Kidney glomerular epithelial cell (primary cell): Measurements from ENCODE around the gene HAPSTR1.
A peak's percentile ranks its signal among the peaks of the same experiment; 100 is the strongest.

Experiments
- DNase-seq: peaks from one replicate; lab custom pipeline; 2025; lab: John Stamatoyannopoulos, UW

HAPSTR1 gene

DNA sequence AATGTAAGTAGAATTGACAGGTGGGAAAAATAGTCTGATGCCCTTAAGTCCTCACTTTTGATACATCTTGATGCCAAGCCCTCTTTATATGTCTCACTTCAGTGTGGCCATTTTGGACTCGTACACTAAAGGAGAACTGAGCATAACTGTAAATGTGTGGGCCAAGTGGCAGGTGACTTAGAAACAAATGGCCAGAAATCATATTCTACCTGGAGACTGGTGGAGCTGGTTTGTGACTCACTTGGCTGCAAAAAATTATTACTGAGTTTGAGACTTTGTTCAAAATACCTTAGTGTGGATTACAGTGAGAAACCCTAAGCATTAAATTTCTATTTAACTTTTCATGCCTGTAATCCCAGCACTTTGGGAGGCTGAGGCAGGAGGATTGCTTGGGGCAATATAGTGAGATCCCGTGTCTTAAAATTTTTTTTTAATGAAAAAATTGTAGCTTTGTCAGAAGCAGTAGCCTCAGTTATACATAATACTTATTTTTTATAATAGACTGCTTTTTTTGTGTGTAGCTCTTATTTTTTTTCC, 5.0 kb downstream of the HAPSTR1 start:
- DNase-seq: no peak

DNA sequence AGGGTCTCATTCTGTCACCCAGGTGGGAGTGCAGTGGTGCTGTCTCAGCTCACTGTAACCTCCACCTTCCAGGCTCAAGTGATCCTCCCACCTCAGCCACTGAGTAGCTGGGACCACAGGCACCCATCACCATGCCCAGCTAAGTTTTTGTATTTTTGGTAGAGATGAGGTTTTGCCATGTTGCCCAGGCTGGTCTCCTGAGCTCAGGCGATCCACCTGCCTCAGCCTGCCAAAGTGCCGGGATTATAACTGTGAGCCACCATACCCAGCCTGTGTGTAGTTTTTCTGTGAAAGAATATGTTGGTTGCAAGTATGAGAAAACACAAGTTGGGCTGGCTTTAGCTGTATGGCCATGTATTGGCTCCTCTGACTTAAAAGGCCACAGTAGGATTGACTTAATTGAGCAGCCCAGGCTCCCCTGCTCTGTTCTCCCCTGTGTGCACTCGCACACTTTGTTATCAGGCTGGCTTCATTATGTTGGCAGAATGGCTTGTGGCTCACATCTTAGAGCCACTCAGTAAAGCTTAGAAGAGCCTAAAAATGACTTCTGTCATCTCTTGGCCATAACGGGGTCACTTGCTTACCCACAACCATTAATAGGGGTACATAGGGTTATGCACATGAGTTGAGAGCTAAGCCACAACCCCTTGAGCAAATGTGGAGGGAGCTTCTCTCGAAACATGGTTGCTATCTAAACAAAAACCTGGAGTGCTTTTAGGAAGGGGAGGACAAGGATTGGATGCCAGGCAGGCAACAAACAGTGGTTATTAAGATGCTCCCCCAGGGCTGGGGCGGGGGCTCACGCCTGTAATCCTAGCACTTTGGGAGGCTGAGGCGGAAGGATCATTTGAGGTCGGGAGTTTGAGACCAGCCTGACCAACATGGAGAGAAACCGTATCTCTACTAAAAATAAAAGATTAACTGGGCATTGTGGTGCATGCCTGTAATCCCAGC, 6.1 kb downstream of the HAPSTR1 start:
- no peak for DNase-seq

DNA sequence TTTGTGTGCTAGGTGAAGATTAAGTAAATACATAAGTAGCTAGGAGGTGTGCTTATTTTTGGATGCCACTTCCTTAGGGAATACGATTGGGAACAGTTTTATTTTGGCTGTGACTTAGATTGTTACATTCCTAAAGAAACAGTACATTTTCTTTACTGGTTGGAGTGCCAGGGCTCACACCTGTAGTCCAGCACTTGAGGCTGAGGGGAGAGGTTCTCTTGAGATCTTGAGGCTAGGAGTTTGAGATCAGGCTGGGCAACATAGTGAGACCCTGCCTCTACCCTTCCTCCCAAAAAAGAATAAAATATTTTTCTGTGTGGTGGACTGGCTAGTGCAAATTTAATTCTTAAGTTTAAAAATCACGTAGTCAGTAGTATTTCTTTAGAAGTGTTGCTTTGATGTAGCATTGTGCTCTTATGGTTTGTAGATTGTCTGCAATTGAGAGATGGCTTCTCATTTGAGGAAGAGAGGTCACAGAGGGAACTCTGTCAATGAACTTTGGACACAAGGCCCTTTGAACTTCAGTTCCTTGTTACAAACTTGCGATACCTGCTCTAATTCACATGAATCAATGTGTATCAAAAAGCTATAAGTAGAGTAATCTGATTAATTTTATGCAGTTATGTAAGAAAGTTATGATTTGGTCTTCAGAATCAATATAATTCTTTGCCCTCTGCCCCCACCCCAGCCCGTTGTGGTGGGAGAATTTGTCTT, 7.1 kb downstream of the HAPSTR1 start:
- no peak for DNase-seq

DNA sequence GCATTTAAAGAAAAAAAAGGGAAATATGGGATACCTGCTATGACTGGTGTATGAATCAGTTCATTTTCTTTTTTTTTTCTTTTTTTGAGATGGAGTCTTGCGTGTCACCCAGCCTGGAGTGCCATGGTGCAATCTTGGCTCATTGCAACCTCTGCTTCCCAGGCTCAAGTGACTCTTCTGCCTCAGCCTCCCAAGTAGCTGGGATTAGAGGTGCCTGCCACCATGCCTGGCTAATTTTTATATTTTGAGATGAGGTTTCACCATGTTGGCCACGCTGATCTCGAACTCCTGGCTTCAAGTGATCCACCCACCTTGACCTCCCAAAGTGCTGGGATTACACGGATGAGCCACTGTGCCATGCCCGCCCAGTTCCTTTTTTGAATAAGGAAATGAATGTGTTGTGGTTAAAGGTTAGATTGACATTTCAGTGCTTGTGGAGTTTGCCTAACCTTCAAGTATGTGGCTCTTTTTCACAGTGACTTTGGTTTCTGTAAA, 7.7 kb downstream of the HAPSTR1 start:
- DNase-seq: no peak

DNA sequence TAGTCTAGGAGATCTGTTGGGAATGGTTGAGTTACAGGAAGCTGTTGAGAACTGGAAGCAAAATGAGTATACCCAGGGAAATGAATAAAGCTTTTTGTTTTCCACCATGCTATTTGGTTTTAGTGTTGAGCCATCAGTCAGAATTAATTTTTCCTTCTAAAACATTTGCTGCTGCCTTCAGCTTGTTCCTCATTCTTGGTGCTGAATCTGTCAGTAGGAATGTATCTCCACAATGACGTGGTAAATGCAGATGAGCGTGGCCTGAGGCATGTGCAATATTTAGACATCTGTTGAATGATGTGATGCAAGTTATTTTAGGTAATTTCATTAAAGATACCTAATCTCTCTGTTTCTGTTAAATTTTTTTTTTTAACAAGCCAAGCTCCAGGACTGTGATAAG, 10.9 kb downstream of the HAPSTR1 start:
- peak; percentile 50 for DNase-seq

DNA sequence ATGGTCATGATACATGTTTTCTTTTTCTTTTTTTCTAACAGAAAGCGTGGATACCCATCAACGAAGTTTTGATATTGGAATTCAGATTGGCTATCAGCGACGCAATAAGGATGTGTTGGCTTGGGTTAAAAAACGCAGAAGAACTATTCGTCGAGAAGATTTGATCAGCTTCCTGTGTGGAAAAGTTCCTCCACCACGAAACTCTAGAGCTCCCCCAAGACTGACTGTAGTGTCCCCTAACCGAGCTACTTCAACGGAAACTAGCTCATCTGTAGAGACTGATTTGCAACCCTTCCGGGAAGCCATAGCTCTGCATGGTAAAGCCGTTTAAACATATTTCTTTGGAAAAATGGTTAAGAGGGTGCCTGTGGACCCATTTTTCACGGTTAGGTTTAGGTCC, 11.5 kb downstream of the HAPSTR1 start:
- DNase-seq: no peak

DNA sequence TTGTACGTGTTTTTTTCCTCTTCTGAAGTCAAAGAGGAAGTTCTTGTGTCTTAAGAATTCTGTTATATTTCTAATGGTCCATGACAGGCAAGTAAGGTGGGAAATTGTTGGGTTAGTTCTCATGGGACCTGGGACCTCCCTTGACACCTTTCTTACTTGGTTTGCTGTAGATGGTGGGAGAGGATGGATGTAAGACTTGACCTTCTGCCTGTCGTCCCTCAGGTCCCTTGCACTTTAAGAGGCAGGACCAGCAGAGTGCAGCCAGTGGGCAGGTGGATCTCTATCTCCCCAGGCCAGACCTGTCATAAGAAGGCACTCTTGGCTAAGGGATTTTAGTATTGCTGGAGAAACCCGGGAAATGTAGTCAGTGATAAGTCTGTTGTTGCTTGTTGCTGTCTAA, 12.1 kb downstream of the HAPSTR1 start:
- DNase-seq: no peak

DNA sequence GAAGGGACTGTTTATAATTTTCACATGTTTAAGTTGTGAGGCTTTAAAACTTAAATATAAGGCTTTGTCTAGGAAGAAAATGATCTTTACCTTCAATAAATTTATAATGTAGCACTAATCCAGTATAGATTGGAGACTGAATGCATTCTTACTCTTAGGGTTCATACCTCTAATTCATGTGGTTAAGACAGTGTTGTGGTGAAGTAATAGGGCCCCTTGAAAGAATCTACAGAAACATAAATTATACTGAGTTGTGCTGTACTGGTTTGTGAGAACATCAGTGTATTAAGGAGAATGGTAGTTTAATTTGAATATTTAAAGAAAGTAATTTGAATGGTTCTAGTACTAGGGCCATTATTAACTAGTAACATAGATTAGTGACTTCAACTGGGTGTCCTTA, 13.7 kb downstream of the HAPSTR1 start:
- DNase-seq: no peak

DNA sequence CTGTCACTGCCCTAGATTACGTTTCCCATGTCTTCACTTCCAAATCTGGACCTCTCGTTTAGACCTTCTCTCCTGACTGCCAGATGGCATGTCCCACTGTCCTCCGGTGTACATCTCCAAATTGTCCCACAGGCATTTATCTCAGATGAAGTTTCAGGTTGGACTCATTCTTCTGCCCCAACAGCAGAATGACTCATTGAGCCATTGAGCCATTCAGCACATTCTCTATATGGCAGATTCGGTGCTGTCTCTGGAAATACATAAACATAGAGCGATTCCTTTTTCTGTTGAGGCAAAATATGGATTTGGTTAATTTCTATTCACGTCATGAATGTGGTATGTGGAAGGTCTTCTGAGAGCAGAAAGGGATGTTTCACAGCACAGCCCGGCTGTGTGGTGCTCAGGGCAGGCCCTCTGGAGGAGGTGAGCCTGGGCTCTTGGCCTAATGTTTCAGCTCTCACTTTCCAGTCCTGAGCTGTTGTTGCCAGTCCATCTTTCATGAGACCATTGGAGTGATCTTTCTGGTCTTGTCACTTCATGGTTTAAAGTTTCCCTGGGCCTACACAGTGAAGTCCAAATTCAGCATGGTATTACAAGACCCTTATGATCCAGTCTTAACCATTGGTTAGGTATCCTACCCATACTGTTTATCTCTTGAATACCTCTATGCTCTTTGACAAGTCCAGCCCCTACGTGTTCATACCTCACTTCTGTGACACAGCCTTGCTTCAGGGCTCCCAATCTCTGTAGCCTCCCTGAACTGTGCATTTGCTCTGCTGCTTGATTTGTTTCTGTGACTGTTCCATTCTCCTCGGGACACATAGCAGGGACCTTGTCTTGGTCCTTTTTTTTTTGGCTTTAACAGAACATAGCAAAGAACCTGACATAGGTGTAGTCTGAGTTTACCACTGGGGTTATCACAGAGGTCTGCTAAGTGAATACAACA, 15.9 kb downstream of the HAPSTR1 start:
- no peak for DNase-seq

DNA sequence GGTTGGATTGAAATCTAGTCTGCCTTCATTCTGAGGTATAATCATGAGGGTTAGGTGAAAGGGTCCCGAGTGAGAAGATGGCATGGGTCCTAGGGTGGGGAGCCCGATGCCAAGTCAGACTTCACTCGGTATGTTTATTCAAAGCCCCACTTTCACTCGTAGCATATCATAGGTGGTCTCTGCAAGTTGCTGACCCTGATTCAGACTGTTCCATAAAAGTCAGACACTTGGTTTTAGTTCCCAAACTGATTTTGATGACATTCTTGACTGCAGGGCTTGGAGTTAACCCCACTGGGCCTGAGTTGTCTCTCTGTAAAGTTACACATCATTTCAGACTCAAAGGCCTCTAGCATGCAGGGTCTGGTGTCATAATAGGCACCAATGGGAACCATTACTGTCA, 17.8 kb downstream of the HAPSTR1 start:
- no peak for DNase-seq

DNA sequence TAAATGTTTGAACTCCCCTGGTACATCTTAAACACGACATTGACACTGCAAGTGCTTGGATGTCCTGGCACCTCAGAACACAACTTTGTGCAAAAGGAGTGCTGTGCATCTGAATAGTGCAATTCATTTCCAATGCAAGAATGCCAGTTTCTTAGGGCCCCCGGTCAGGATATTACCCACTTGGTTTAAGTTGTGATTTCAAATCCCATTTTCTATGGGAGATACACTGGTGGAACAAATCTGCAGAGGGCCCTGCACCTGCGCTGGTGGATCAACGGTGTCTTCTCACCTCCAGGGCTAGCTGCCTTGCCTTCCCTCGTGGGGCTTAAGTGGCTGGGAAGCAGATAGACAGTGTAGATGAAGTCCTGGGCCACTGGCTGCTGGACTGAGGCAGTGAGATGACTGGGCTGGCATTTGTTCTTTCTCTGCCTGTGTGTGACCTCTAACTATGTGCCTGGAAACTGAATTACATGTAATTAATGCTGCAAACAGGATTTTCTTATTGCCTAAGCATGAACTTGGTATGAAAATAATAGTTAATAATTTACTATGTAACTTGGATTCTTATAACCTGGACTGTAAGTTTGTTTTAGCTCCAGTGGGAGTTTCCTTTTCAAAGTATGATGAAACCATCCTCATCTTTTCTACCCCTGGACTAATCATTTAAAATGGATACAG, 20.9 kb downstream of the HAPSTR1 start:
- peak; percentile 43 for DNase-seq

DNA sequence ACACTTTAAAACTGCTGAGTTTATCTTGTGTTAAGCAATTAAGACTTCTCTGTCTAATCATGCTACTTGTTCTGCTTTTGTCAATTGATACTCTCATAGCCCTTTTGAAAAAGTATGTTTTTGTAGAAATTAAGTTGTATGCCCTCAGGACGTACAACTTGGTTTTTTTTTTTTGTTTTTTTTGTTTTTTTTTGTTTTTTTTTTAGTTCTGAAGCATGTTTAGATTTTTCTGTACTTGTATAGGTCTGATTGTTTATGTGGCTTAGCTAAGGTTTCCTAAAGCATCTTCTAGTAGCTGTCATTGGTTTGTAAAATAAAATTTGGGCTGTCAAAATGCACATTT, 21.4 kb downstream of the HAPSTR1 start:
- DNase-seq: no peak

DNA sequence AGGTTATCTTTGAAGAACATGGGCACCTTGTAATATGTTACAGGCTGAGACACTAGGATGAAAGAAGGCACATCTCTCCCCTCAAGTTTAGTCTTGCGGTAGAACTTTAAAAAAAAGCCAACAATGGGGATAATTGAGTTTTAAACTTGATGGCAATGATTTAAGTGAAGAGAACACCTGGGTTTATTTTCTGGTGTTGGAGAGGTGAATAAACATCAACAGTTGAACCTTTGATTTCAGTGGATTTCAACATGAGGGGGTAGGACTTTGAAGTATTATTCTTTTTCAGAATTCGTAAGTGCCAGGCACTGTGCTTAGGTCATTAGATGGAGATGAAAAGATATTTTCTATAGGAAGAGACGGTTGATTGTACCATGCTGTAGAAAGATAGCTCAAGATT, 22.3 kb downstream of the HAPSTR1 start:
- no peak for DNase-seq

DNA sequence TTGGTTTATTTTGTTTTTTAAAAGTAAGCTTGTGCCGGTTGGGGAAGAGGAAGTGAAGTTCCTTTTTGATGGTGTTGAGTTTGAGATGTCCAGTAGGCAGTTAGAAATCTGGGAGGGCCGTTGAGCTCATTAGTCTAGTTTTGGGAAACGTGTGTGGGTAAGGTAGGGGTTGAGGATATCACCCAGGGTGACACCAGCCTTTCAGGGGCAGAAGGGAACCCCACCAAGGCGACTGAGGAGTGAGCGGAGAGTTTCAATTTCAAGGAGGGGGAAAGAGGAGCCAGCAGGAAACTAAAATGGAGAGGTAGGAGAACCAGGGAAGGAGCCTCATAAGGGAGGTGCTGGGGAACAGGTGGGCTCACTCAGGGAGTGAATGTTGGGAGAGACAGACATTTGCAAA, 22.7 kb downstream of the HAPSTR1 start:
- no peak for DNase-seq

DNA sequence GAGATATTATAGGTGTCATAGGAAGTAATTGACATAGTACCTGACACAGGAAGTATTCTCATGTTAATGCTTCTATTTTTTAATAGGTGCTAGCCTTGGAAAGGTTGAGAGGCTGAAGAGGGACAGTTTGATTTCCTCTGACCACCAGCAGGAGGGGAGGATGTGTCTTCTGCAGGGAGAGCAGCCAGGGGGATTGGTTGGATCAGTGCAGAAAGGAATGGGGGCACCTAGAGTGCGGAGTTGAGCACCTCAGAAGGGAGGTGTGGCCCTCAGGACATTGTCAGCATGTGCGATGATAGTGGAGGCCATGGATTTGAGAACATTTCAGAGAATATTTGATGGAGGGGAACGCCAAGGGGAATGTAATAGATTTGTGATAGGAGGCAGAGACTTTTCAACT, 23.4 kb downstream of the HAPSTR1 start:
- DNase-seq: no peak

DNA sequence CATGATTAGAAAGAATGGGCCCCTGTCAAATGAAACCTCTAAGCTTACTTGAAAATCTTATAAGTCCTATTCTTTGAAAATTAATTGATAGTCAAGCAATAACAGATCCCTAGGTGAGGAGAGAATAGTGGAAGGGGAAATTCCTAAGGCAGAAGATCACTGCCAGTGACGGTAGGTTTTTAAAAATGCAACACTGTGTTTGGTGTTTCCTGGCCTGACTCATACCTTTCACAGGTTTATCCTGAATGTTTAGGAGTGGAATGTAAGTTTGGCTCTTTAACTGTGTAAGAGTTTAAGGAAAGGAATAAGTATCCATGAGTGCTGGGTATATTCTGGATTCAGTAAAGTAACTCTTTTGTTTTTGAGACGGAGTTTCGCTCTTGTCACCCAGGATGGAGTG, 23.8 kb downstream of the HAPSTR1 start:
- DNase-seq: peak; percentile 62

DNA sequence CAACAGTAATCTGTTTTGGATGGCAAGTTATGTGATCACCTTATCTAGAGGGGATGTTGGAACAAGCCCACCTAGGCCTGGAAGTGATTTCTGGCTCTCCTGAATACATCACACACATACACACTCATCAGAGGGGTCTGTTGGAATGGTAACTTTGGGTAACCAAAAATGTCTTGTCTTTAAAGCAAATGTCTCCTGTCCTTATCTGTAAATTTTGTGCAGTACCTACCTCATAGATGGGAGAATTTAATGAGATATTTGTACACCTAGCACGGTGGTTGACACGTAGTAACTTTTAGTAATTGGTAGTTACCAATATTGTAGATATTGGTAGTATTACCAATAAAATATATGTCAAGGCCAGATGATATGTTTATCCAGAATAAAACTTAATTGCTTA, 24.7 kb downstream of the HAPSTR1 start:
- DNase-seq: no peak

DNA sequence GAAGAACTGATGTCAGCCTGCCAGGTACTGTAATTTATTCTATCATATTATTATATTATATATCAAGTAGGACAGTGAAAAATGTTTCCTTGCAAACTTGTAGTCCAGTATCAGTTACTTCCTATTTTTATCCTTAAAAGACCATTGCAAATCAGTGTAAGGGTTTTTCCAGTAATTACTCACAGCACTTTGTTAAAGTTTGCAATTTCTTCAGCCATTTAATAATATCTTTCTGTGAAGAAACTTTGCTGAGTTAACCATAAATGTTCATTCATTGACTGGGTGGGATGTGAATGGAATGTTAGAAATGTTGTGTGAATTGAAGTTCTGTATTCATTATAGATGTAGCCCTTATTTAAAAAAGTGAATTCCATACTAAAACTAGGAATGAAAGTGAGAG, 26.7 kb downstream of the HAPSTR1 start:
- DNase-seq: peak; percentile 38

DNA sequence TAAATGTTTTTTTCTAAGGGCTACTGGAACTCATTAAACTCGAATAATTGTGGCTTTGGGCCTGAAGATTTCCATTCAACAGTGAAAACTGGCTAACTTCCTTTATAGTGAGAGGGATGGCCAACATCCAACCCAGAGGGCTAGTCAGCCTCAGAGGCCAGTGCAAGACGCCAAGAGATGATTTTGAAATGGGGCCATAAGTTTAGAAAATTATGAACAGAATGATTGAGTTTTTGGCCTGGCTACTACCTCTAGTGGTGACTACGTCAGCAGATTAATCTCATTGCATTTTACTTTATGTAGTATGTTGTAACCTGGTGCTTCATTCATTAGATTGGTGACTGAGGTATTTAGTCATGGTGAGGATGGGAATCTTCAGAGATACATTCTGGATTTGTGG, 28.4 kb downstream of the HAPSTR1 start:
- DNase-seq: no peak

DNA sequence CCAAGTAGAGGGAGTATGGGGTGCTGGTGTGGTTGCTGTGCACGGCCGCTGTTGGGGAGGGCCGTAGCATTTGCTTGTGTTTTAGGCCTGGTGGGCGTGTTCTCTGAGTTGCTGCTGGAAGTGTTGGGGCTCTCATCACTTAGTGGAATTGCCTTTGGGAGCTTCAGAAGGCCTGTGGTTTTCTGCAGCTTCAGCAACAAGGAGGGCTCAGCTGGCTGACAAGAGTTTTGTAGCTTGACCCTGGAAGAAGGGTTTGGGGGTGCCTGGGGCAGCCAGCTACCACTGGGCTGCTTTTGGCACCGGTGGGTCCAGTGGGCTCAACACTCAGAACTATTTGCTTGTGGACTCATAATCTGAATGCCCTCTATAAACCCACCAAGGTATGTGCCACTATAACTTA, 30.9 kb downstream of the HAPSTR1 start:
- no peak for DNase-seq

DNA sequence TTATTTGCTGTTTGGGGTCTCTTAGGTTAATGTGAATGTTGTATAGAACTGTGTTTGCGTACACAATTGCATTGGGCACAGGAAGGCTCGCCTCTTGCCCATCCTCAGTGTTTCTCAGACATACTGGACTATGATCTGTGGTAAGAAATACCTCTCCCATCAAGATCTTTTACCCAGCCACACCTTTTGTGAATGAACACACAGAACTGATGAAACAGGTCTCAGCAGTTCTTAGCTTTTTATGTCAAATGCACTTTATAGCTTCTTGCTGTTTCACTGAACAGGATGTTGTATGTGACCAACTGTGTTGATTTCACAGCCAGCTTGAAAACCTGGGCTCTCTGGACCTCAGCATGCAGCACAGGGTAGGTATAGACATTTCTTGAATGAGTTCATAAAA, 31.5 kb downstream of the HAPSTR1 start:
- DNase-seq: no peak
